CD14-positive monocyte (primary cell): ENCODE data around the gene EPPIN. TPM values are rescaled to one million over a fixed set of nuclear protein-coding genes. Genes with fewer than 3 reads are reported as not detected.

ENCODE experiments used
- DNase-seq, 3 donors: peaks; one replicate each; pipeline ENCODE4 v3.0.0-alpha.2; 2011 to 2022
- H2AFZ ChIP-seq: 2 replicates; pipeline ENCODE4 v1.6.0; 2012; ENCODE audit warnings: mild to moderate bottlenecking, low read depth, low read length, inconsistent platforms; ENCODE audit not compliant: insufficient read depth, poor library complexity, severe bottlenecking
- H3K27ac ChIP-seq, 2 donors: 1 replicate in 1 of 2; 2 replicates in 1 of 2; pipeline ENCODE4 v1.5.1; 2012 to 2013; ENCODE audit warnings: low read length in 2 of 2, control low read depth in 1 of 2, inconsistent platforms in 1 of 2, low read depth in 1 of 2, mild to moderate bottlenecking in 1 of 2
- H3K27me3 ChIP-seq, 2 donors: one replicate each; pipeline versions ENCODE4 v1.6.0 to v1.6.1; 2011 to 2013; ENCODE audit warnings: low read length in 2 of 2; ENCODE audit not compliant: control insufficient read depth in 2 of 2, insufficient read depth in 2 of 2
- H3K36me3 ChIP-seq, 2 donors: replicated peaks in 1 of 2; 1 replicate in 1 of 2; 2 replicates in 1 of 2; pipeline versions ENCODE4 v1.5.1 to v1.6.1; 2012 to 2013; ENCODE audit warnings: low read length in 2 of 2, control low read depth in 1 of 2, inconsistent platforms in 1 of 2, mild to moderate bottlenecking in 1 of 2; ENCODE audit not compliant: insufficient read depth in 2 of 2, control insufficient read depth in 1 of 2
- H3K4me1 ChIP-seq, 2 donors: 1 replicate in 1 of 2; 2 replicates in 1 of 2; pipeline versions ENCODE4 v1.5.1 to v1.6.1; 2012 to 2013; ENCODE audit warnings: low read length in 2 of 2, control low read depth in 1 of 2, inconsistent platforms in 1 of 2, mild to moderate bottlenecking in 1 of 2, moderate library complexity in 1 of 2; ENCODE audit not compliant: insufficient read depth in 2 of 2, control insufficient read depth in 1 of 2
- H3K4me2 ChIP-seq: replicated peaks from 2 replicates; pipeline ENCODE3; 2012; ENCODE audit warnings: low read length, moderate library complexity, mild to moderate bottlenecking; ENCODE audit not compliant: poor library complexity, severe bottlenecking; ENCODE audit errors: extremely low read depth
- H3K4me3 ChIP-seq, 3 experiments: fragments of 200-600 bp in 1 of 3; sonication (generic) in 1 of 3; replicated peaks in 1 of 3; 1 replicate in 2 of 3; 2 replicates in 1 of 3; pipeline ENCODE4 v1.5.1; 2011 to 2013; ENCODE audit warnings: low read length in 3 of 3, mild to moderate bottlenecking in 3 of 3, control low read depth in 2 of 3, low read depth in 2 of 3, inconsistent platforms in 1 of 3, moderate library complexity in 1 of 3
- H3K79me2 ChIP-seq: 2 replicates; pipeline ENCODE4 v1.6.0; 2012; ENCODE audit warnings: mild to moderate bottlenecking, control low read depth, inconsistent platforms, low read length, moderate library complexity; ENCODE audit not compliant: insufficient read depth
- H3K9ac ChIP-seq: 2 replicates; pipeline ENCODE4 v1.6.0; 2017; ENCODE audit warnings: low read length, mild to moderate bottlenecking; ENCODE audit not compliant: insufficient read depth, poor library complexity, severe bottlenecking
- H3K9me3 ChIP-seq, 2 donors: replicated peaks in 1 of 2; 1 replicate in 1 of 2; 2 replicates in 1 of 2; pipeline versions ENCODE4 v1.5.1 to v1.6.1; 2012 to 2013; ENCODE audit warnings: low read length in 2 of 2, control low read depth in 1 of 2; ENCODE audit not compliant: control insufficient read depth in 1 of 2, insufficient read depth in 1 of 2
- H4K20me1 ChIP-seq: 2 replicates; pipeline ENCODE4 v1.6.0; 2012; ENCODE audit warnings: mild to moderate bottlenecking, low read length, control low read depth, moderate library complexity; ENCODE audit not compliant: insufficient read depth
- H3K27ac Mint-ChIP-seq, 7 donors: one replicate each; pipeline ENCODE4 v1.8.0; 2020; ENCODE audit warnings: mild to moderate bottlenecking in 7 of 7, mixed read lengths in 7 of 7, moderate library complexity in 6 of 7, inconsistent platforms in 2 of 7
- H3K27me3 Mint-ChIP-seq, 3 donors: one replicate each; pipeline ENCODE4 v1.8.0; 2021 to 2022; ENCODE audit warnings: low read depth in 3 of 3, mild to moderate bottlenecking in 3 of 3, mixed read lengths in 3 of 3, moderate library complexity in 3 of 3, inconsistent platforms in 1 of 3
- H3K36me3 Mint-ChIP-seq, 2 donors: one replicate each; pipeline ENCODE4 v1.8.0; 2020; ENCODE audit warnings: mixed read lengths in 2 of 2, inconsistent platforms in 1 of 2, mild to moderate bottlenecking in 1 of 2
- H3K4me1 Mint-ChIP-seq: one replicate; pipeline ENCODE4 v1.8.0; 2020; ENCODE audit warnings: mild to moderate bottlenecking, mixed read lengths
- H3K4me3 Mint-ChIP-seq, 2 donors: one replicate each; pipeline ENCODE4 v1.8.0; 2020; ENCODE audit warnings: mild to moderate bottlenecking in 2 of 2, mixed read lengths in 2 of 2, moderate library complexity in 1 of 2
- H3K9me3 Mint-ChIP-seq, 7 donors: one replicate each; pipeline ENCODE4 v1.8.0; 2020 to 2022; ENCODE audit warnings: mixed read lengths in 7 of 7, mild to moderate bottlenecking in 6 of 7, moderate library complexity in 6 of 7, inconsistent platforms in 2 of 7
- CTCF ChIP-seq: fragments of 200-600 bp; IDR thresholded peaks from one replicate; pipeline ENCODE4 v1.8.0; 2022; ENCODE audit warnings: antibody characterized with exemption, mild to moderate bottlenecking
- WGBS: methylation state at CpG from one replicate; pipeline ENCODE4 v1.1.5; 2013; ENCODE audit warnings: missing lambda C conversion rate; ENCODE audit not compliant: insufficient coverage; 5-methylcytosine and 5-hydroxymethylcytosine counted together
- intact Hi-C, 2 donors: fragments of 100-400 bp; cut with micrococcal nuclease; formaldehyde crosslinking; loops; one replicate each; pipeline versions ENCODE4 v1.15.0 to v1.15.1; 2023
- polyA plus RNA-seq, 3 donors: library from polyadenylated mRNA; depleted of rRNA in 1 of 3; unstranded in 2 of 3; stranded (reverse) in 1 of 3; fragments of 300-500 nt in 2 of 3; fragments of >200 nt in 1 of 3; fragmentation: Illumina TruSeq in 2 of 3; gene quantifications; 1 replicate in 2 of 3; 2 replicates in 1 of 3; pipeline ENCODE4 v1.2.3, GENCODE V29; 2012 to 2021

EPPIN gene
- polyA plus RNA-seq, 3 donors, result not detected

GRCh38 chr20:45552456-45552855 is 5.3 kb upstream of the EPPIN start:
- Histone ChIP-seq H3K9me3 (no peaks in the 10 kb centered on the region), H4K20me1 (no peaks in the 10 kb centered on the region), H3K36me3 (no peaks in the 10 kb centered on the region), H3K4me1 (no peaks in the 10 kb centered on the region), H3K79me2 (no peaks in the 10 kb centered on the region), H2AFZ (no peak overlapping the region), H3K27ac (no peak overlapping the region), H3K9ac (no peak overlapping the region), H3K27me3 (no peaks in the 10 kb centered on the region), H3K4me2 (no peak overlapping the region), H3K4me3 (no peak overlapping the region)
- intact Hi-C loops, result no loop called here
- WGBS, result 100% methylated on average over 1 of the region's 2 CpGs
- Mint-ChIP-seq H3K27me3 (peaks cover 6 to 20% (median 6%) of the 10 kb centered on the region in 3 donors), H3K4me3 (no peak overlapping the region), H3K36me3 (no peaks in the 10 kb centered on the region), H3K4me1 (no peaks in the 10 kb centered on the region), H3K9me3 (peaks cover 0 to 4% (median 3%) of the 10 kb centered on the region in 7 donors), H3K27ac (no peak overlapping the region)
- no peak for TF ChIP-seq CTCF
- DNase-seq, result no peak

GRCh38 chr20:45550765-45551164 is 3.6 kb upstream of the EPPIN start:
- Mint-ChIP-seq H3K9me3 (peaks cover 0 to 4% (median 3%) of the 10 kb centered on the region in 7 donors), H3K27ac (no peak overlapping the region), H3K4me3 (no peak overlapping the region), H3K27me3 (peaks cover 6 to 25% (median 6%) of the 10 kb centered on the region in 3 donors), H3K4me1 (no peaks in the 10 kb centered on the region), H3K36me3 (no peaks in the 10 kb centered on the region)
- Histone ChIP-seq H2AFZ (no peak overlapping the region), H3K9ac (no peak overlapping the region), H3K27ac (no peak overlapping the region), H3K4me3 (no peak overlapping the region), H3K9me3 (no peaks in the 10 kb centered on the region), H3K4me1 (no peaks in the 10 kb centered on the region), H3K79me2 (no peaks in the 10 kb centered on the region), H3K4me2 (no peak overlapping the region), H3K27me3 (peaks cover 2% of the 10 kb centered on the region in 2 donors), H3K36me3 (no peaks in the 10 kb centered on the region), H4K20me1 (no peaks in the 10 kb centered on the region)
- no peak for TF ChIP-seq CTCF
- no peak for DNase-seq
- intact Hi-C loops, result no loop called here
